ENCODE results near the gene NAALADL2.
"Not testable (repeated sequence)": the region's sequence is repeated elsewhere in the genome, so short reads cannot be mapped to it uniquely, and the experiment has no call there.

Gene NAALADL2

DNA sequence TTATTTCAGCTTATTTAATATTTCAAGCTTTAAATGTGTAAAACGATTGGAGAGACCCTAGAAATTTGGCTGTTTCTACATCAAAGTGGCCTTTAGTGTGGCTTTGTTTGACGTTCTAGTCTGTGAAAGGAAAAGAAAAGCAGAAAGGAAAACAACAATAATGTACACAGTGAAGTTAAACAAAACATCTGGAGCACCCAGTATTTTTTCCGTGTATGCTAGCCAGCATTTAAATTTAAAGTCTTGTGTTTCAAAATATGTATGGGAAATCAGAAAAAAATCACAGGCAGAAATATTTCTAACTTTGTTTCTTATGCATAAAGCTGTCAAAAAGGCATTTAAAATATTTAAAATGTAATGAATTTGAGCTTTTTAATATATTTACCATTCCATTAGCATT lies 218.1 kb downstream of the NAALADL2 start:
- DNase-seq: no peak

GRCh38 chr3:175082631-175083030 lies 223.5 kb downstream of the NAALADL2 start:
- DNase-seq: no peak

DNA sequence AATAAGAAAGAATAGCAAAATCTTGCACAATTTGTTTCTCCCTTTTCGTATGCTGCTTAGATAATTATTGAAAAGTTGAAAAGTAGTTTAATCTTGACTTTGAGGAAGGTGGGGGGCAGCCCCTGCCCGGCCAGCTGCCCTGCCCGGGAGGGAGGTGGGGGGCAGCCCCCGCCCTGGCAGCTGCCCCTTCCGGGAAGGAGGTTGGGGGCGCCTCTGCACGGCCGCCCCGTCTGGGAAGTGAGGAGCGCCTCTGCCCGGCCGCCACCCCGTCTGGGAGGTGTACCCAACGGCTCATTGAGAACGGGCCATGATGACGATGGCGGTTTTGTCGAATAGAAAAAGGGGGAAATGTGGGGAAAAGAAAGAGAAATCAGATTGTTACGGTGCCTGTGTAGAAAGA lies 228.0 kb downstream of the NAALADL2 start:
- DNase-seq: not testable (repeated sequence)

GRCh38 chr3:175088766-175089380 lies 229.7 kb downstream of the NAALADL2 start:
- DNase-seq: no peak

GRCh38 chr3:175091426-175092114 lies 232.4 kb downstream of the NAALADL2 start:
- DNase-seq: no peak

- DNase-seq: no peak
Measured at GRCh38 chr3:175093748-175094147, 234.6 kb downstream of the NAALADL2 start.

DNA sequence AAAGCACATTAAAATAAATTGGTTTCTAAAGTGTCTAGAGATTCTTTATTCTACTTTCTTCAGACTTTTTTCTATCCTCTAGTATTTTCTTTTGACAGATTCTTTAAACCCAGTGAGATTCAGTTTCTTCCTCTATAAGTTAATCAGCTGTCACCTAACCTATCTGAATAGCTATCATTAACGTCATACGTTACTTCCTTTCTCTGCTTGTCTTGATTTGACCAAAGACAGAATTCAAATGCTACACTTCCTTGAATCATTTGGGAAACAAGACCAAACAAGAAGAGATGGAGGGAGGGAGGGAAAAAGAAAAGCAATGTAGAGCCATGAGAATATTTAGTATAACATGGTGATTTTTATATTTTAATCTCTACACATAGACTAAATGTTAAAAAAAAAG lies 235.2 kb downstream of the NAALADL2 start:
- DNase-seq: no peak

- DNase-seq: no peak
Measured at GRCh38 chr3:175098644-175099043, 239.5 kb downstream of the NAALADL2 start.

DNA sequence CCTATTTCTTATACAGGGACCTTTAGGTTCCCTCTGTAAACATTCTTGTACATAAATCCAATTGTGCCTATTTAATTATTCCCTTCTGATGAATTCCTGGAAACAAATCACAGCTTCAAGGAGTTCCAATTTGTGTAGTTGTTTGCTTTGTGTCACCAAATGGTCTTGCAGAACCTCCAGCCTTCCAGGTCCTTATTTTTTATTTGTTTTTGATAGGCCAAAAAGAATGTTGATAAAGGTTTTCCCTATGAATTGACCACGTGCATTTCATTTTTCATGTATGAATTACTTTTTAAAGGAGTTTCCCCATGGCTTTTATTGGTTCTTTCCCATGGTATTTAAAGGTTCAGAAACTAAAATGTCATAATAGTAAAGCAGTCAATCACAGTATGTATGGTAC lies 243.0 kb downstream of the NAALADL2 start:
- no peak for DNase-seq

GRCh38 chr3:175103298-175103697 lies 244.2 kb downstream of the NAALADL2 start:
- no peak for DNase-seq

- DNase-seq: no peak
Measured at GRCh38 chr3:175105066-175105465, 245.9 kb downstream of the NAALADL2 start.

DNA sequence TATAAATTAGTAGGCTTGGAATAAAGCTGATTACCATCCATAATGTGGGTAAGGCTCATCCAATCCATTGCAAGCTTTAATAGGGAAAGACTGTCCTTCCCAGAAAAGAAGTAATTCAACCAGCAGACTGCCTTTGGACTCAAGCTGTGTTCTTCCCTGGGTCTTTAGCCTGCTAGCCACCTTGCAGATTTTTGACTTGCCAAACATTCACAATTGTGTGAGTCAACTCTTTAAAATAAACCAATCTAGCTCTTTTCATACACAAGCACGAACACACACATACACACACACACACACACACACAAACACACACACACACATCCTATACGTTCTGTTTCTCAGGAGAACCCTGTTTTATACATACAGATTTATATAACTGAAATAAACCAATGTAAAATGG lies 248.1 kb downstream of the NAALADL2 start:
- no peak for DNase-seq

GRCh38 chr3:175107995-175108394 lies 248.9 kb downstream of the NAALADL2 start:
- DNase-seq: no peak

DNA sequence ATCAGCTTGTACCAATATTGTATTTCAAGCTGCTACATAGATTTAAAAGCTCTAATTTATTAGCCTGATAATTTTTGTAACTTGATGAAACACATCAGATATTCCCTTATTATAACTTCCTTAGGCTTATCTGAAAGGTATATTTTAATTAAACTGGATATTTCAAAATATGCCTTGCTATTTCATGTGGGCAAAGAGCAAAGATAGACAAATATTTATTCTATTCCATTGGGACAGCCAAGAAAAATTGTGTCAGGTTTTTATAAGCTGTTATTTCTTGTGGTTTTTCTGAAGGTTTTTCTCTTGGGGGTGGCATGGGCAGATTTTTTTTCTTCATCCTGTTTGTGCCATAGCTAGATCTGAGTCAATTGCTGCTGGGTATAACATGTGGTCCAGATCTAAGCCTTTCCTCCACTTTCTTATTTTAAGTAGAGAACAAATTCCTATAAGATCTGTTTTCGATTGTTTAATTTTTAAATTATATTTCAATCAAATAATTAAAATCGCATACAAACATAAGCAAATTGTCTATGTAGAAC lies 249.5 kb downstream of the NAALADL2 start:
- DNase-seq: no peak

GRCh38 chr3:175111036-175111435 lies 251.9 kb downstream of the NAALADL2 start:
- no peak for DNase-seq

DNA sequence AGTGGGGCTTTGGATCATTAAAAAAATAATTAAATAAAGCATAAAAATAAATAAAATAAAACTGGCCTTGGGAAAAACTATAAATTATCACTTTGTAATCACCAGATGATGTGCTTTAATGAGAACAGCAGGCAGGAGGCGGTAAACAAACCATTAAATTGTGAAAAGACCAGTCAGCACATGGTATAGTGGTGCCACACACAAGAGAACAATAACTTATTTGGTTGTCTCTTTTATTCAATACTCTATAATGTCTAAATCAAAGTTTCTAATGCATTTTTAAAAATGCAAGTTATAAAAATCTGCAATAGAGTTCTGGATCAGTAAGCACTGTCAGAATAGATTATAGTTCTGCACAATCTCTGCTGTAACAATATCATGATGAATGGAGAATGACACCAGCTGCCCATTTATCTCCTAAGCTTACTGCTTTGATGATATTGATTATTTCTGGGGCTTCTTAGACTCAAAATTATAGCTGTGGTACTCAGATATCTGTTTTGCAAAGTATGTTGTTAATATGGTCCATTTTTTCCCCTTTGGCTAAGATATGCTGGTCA lies 259.3 kb downstream of the NAALADL2 start:
- DNase-seq: no peak

- no peak for DNase-seq
Measured at GRCh38 chr3:175121225-175121624, 262.1 kb downstream of the NAALADL2 start.

DNA sequence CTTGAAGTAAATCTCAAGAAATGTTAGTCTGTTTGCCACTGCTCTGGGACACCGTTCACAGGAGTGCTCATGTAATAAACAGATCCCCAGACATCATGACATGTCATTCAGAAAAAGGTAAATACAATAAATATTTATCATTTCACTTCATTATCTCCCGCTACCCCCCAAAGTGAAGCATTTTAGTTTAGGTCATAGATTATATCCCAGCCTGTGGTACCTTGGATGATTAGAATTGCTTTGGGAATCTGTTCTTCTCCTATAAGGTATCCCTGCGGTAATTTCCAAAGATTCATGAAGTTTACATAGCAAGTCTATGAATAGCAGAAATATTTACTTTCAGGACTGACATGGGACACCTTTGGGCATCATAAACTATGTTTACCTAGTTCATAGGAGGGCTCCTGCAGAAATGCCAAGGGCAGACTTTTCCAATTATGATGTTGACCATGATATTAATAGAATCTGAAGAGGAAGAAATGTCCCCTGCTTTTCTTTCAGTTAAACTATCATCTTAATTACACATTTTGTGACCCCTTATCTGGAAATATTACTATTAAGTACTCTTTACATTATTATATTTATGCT lies 268.0 kb downstream of the NAALADL2 start:
- DNase-seq: no peak

- DNase-seq: no peak
Measured at GRCh38 chr3:175129126-175129525, 270.0 kb downstream of the NAALADL2 start.

DNA sequence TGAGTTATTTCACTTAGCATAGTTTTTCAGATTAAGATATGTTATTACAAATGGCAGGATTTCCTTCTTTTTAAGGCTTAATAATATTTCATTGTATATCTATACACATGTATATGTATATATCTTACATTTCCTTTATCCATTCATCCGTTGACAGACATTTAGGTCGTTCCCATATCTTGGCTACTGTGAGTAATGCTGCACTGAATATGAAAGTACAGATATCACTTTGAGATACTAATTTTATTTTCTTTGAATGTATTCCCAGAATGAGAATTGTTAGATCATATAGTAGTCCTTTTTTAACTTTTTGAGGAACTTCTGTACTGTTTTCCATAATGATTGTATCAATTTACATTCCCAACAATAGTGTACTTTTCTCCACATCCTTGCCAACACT lies 270.4 kb downstream of the NAALADL2 start:
- no peak for DNase-seq

DNA sequence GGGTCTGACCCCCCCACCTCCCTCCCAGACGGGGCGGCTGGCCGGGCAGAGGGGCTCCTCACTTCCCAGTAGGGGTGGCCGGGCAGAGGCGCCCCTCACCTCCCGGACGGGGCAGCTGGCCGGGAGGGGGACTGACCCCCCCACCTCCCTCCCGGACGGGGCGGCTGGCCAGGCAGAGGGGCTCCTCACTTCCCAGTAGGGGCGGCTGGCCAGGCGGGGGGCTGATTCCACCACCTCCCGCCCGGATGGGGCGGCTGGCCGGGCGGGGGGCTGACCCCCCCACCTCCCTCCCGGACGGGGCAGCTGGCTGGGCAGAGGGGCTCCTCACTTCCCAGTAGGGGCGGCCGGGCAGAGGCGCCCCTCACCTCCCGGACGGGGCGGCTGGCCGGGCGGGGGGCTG lies 272.7 kb downstream of the NAALADL2 start:
- not testable (repeated sequence) for DNase-seq

GRCh38 chr3:175132706-175133105 lies 273.6 kb downstream of the NAALADL2 start:
- DNase-seq: not testable (repeated sequence)

- no peak for DNase-seq
Measured at GRCh38 chr3:175144368-175144767, 285.2 kb downstream of the NAALADL2 start.

DNA sequence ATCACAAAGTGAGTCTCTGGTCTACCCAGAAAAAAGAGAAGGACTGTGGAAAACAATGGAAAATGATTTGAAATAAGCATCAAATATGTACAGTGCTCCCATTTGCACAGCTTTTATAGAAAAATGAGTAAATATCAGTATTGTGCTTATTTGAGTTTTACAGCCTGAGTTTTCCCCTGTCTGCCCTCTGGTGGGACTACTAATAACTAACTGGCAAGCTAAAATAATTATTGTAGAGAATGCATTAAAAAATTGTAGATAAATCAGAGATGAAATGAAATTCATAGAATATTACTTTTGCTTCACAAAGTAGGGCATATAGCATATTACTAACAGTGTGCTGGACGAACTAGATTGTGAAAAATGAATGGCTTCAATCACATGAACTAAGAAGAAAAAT lies 287.1 kb downstream of the NAALADL2 start:
- no peak for DNase-seq
